OCI-LY7 (cell line): ENCODE data around the gene GDI1. TPM values are rescaled to one million over a fixed set of nuclear protein-coding genes. Genes with fewer than 3 reads are reported as not detected.

Experiments
- BruUV-seq: library from RNA; stranded (reverse); fragments of 400-500 nt; replicated peaks from 2 replicates; lab custom pipeline; 2021; lab: Mats Ljungman, UMichigan
- CTCF ChIA-PET: fragments of 300-600 bp; sonication (Branson Sonifier 250); formaldehyde crosslinking; loops from one replicate; lab custom pipeline; 2022; ENCODE audit warnings: antibody characterized with exemption; ENCODE audit not compliant: unreplicated experiment; lab: Charles Lee
- POLR2A ChIA-PET: fragments of 300-600 bp; sonication (Branson Sonifier 250); formaldehyde crosslinking; loops from one replicate; lab custom pipeline; 2022; ENCODE audit warnings: antibody characterized with exemption; lab: Charles Lee
- DNase-seq: peaks from one replicate; pipeline ENCODE4 v3.0.0-alpha.2; 2015; ENCODE audit warnings: low spot score
- H2AFZ ChIP-seq: fragments of 200-600 bp; sonication (generic), shearing (Covaris generic); 2 replicates; pipeline ENCODE4 v1.6.1; 2014; ENCODE audit warnings: mild to moderate bottlenecking, antibody characterized with exemption, low read length, moderate library complexity
- H3K27ac ChIP-seq: fragments of 200-600 bp; sonication (generic); 2 replicates; pipeline ENCODE4 v1.5.1; 2014; ENCODE audit warnings: mixed run types, low read depth, mild to moderate bottlenecking, moderate library complexity, low read length, inconsistent platforms; ENCODE audit not compliant: poor library complexity, severe bottlenecking
- H3K36me3 ChIP-seq: fragments of 200-600 bp; sonication (generic); 2 replicates; pipeline ENCODE4 v1.6.1; 2014; ENCODE audit warnings: mild to moderate bottlenecking, antibody characterized with exemption, low read length, moderate library complexity, mixed read lengths; ENCODE audit not compliant: insufficient read depth
- H3K4me1 ChIP-seq: fragments of 200-600 bp; sonication (generic); 2 replicates; pipeline ENCODE4 v1.5.1; 2014; ENCODE audit warnings: mild to moderate bottlenecking, low read length; ENCODE audit not compliant: insufficient read depth, poor library complexity, severe bottlenecking
- H3K4me2 ChIP-seq: fragments of 200-600 bp; sonication (generic); 2 replicates; pipeline ENCODE4 v1.6.1; 2014; ENCODE audit warnings: mild to moderate bottlenecking, low read length
- H3K4me3 ChIP-seq: fragments of 200-600 bp; sonication (generic); 2 replicates; pipeline ENCODE4 v1.5.1; 2014; ENCODE audit warnings: mild to moderate bottlenecking, low read depth, low read length; ENCODE audit not compliant: poor library complexity, severe bottlenecking
- H3K79me2 ChIP-seq: fragments of 200-600 bp; sonication (generic); 2 replicates; pipeline ENCODE4 v1.6.1; 2016; ENCODE audit warnings: low read depth, mild to moderate bottlenecking, low read length, moderate library complexity, mixed read lengths; ENCODE audit not compliant: insufficient read depth
- H3K9me2 ChIP-seq: fragments of 200-600 bp; sonication (generic); 2 replicates; pipeline ENCODE4 v1.6.1; 2016; ENCODE audit warnings: mild to moderate bottlenecking, low read length, mixed read lengths; ENCODE audit not compliant: insufficient read depth
- H3K9me3 ChIP-seq: fragments of 200-600 bp; sonication (generic); 2 replicates; pipeline ENCODE4 v1.6.1; 2014; ENCODE audit warnings: mild to moderate bottlenecking, mixed run types, low read length, mixed read lengths
- H4K20me1 ChIP-seq: fragments of 200-600 bp; sonication (generic); 2 replicates; pipeline ENCODE4 v1.6.1; 2014; ENCODE audit warnings: mild to moderate bottlenecking, antibody characterized with exemption, low read length, moderate library complexity, mixed read lengths; ENCODE audit not compliant: insufficient read depth
- CTCF ChIP-seq: fragments of 200-600 bp; sonication (generic); conservative IDR thresholded peaks from 2 replicates; pipeline ENCODE4 v1.5.1; 2014; ENCODE audit warnings: mild to moderate bottlenecking, antibody characterized with exemption, low read length, moderate library complexity, mixed read lengths
- EZH2phosphoT487 ChIP-seq: fragments of 200-600 bp; sonication (generic); IDR thresholded peaks from 2 replicates; pipeline ENCODE4 v1.6.1; 2018; ENCODE audit warnings: low read depth, borderline replicate concordance, mild to moderate bottlenecking, mixed run types, antibody characterized with exemption, low read length, moderate library complexity, mixed read lengths
- intact Hi-C: fragments of 100-400 bp; cut with micrococcal nuclease; formaldehyde crosslinking; loops from one replicate; pipeline ENCODE4 v1.10.0; 2022; ENCODE audit not compliant: unreplicated experiment
- total RNA-seq, 2 experiments: library from RNA; depleted of rRNA in 1 of 2; stranded (reverse); fragments of >200 nt in 1 of 2; shearing (Covaris generic) in 1 of 2; gene quantifications; 2 replicates each; pipeline ENCODE4 v1.2.3, GENCODE V29; 2014 to 2022

Gene GDI1
- total RNA-seq, 2 experiments from 2014 or later = 76.6 to 103 TPM

GRCh38 chrX:154437971-154438893, 1.3 kb downstream of the GDI1 start:
- Histone ChIP-seq H3K27ac (no peak overlapping the region), H4K20me1 (no peaks in the 10 kb centered on the region), H3K9me3 (no peaks in the 10 kb centered on the region), H3K9me2 (no peaks in the 10 kb centered on the region), H3K4me2 (peak overlapping the region; percentile 95), H2AFZ (no peak overlapping the region), H3K4me3 (peak overlapping the region; percentile 83), H3K79me2 (peaks cover 17% of the 10 kb centered on the region), H3K36me3 (peaks cover 35% of the 10 kb centered on the region; the same call in 1 of the 2 replicates), H3K4me1 (peaks cover 15% of the 10 kb centered on the region)
- no peak for DNase-seq
- ChIA-PET CTCF (no interaction called here), POLR2A (no interaction called here)
- no TSS peak for BruUV-seq
- intact Hi-C loops = no loop called here
- no peak for TF ChIP-seq CTCF
- no peak for TF ChIP-seq EZH2phosphoT487

GRCh38 chrX:154439841-154440240, 2.9 kb downstream of the GDI1 start:
- no peaks in the 10 kb centered on the region for H4K20me1 ChIP-seq
- H3K4me1 ChIP-seq = peaks cover 27% of the 10 kb centered on the region
- H3K36me3 ChIP-seq = peaks cover 35% of the 10 kb centered on the region; the same call in 1 of the 2 replicates
- CTCF ChIA-PET = no interaction called here
- no peak for DNase-seq
- POLR2A ChIA-PET = no interaction called here
- no peak overlapping the region for H2AFZ ChIP-seq
- no peak overlapping the region for H3K27ac ChIP-seq
- H3K4me2 ChIP-seq = no peak overlapping the region
- no peaks in the 10 kb centered on the region for H3K9me3 ChIP-seq
- no peaks in the 10 kb centered on the region for H3K9me2 ChIP-seq
- TF ChIP-seq CTCF = no peak
- TF ChIP-seq EZH2phosphoT487 = no peak
- no peak overlapping the region for H3K4me3 ChIP-seq
- BruUV-seq = no TSS peak
- peaks cover 17% of the 10 kb centered on the region for H3K79me2 ChIP-seq
- intact Hi-C loops = no loop called here
